Gastrocnemius medialis (tissue), 4 donors: ENCODE data around the gene KCND3. TPM values are rescaled to one million over a fixed set of nuclear protein-coding genes. Genes with fewer than 3 reads are reported as not detected.
A peak's percentile ranks its signal among the peaks of the same experiment; 100 is the strongest.

ENCODE experiments used
- ATAC-seq, 2 donors: fragments of 150-250 bp; one replicate each; pipeline ENCODE4 v1.9.1; 2016
- DNase-seq, 2 donors: peaks; one replicate each; pipeline ENCODE4 v3.0.0-alpha.2; 2019
- H3K27ac ChIP-seq, 4 donors: fragments of 200-600 bp; sonication (generic); 1 replicate in 1 of 4; 2 replicates in 3 of 4; pipeline ENCODE4 v1.5.1; 2016 to 2018; ENCODE audit warnings: mild to moderate bottlenecking in 2 of 4, moderate library complexity in 1 of 4
- H3K27me3 ChIP-seq, 3 donors: fragments of 200-600 bp; sonication (generic) in 2 of 3; 1 replicate in 1 of 3; 2 replicates in 2 of 3; pipeline versions ENCODE4 v1.5.1 to v1.6.0; 2016 to 2019; ENCODE audit warnings: mild to moderate bottlenecking in 1 of 3, moderate library complexity in 1 of 3
- H3K36me3 ChIP-seq, 2 donors: fragments of 200-600 bp; sonication (generic) in 1 of 2; one replicate each; pipeline ENCODE4 v1.5.1; 2017 to 2018
- H3K4me1 ChIP-seq, 2 donors: fragments of 200-600 bp; sonication (generic) in 1 of 2; one replicate each; pipeline ENCODE4 v1.5.1; 2016 to 2017; ENCODE audit warnings: mild to moderate bottlenecking in 2 of 2
- H3K4me3 ChIP-seq, 4 donors: fragments of 200-600 bp; sonication (generic) in 3 of 4; 1 replicate in 1 of 4; 2 replicates in 3 of 4; pipeline ENCODE4 v1.5.1; 2016 to 2019; ENCODE audit warnings: mild to moderate bottlenecking in 2 of 4
- H3K9me3 ChIP-seq, 3 donors: fragments of 200-600 bp; sonication (generic) in 2 of 3; 1 replicate in 1 of 3; 2 replicates in 2 of 3; pipeline ENCODE4 v1.5.1; 2016 to 2019
- POLR2A ChIP-seq, 2 donors: fragments of 450-650 bp; IDR thresholded peaks; one replicate each; pipeline ENCODE4 v1.6.1; 2017; ENCODE audit warnings: antibody characterized with exemption in 2 of 2, mild to moderate bottlenecking in 2 of 2, moderate library complexity in 2 of 2
- in situ Hi-C, 4 donors: fragments of 200-750 bp; cut with MboI; loops; one replicate each; pipeline versions ENCODE4 v1.15.0 to v1.8.0; 2017; ENCODE audit warnings: low sequenced_read_pairs in 4 of 4
- intact Hi-C: fragments of 100-400 bp; cut with DNase I; formaldehyde crosslinking; loops from one replicate; pipeline ENCODE4 v1.15.1; 2023; ENCODE audit warnings: low total_unique reads
- total RNA-seq, 4 donors: library from RNA; depleted of rRNA; stranded (reverse); fragments of >200 nt; gene quantifications; one replicate each; pipeline versions ENCODE4 v1.1.0 to v1.2.3, GENCODE V29; 2016
- TF ChIP-seq, protein P1 (sequence below), 5 experiments: fragments of 450-650 bp in 3 of 5; fragments of 200-600 bp in 2 of 5; sonication (generic) in 2 of 5; IDR thresholded peaks in 4 of 5; conservative IDR thresholded peaks in 1 of 5; 1 replicate in 4 of 5; 2 replicates in 1 of 5; pipeline ENCODE4 v1.5.1; 2016 to 2019; ENCODE audit warnings: antibody characterized with exemption in 5 of 5, mild to moderate bottlenecking in 3 of 5, moderate library complexity in 3 of 5

KCND3 gene
- total RNA-seq, 4 donors from 2014 or later: 1.2 to 2.6 (median 1.5) TPM

DNA sequence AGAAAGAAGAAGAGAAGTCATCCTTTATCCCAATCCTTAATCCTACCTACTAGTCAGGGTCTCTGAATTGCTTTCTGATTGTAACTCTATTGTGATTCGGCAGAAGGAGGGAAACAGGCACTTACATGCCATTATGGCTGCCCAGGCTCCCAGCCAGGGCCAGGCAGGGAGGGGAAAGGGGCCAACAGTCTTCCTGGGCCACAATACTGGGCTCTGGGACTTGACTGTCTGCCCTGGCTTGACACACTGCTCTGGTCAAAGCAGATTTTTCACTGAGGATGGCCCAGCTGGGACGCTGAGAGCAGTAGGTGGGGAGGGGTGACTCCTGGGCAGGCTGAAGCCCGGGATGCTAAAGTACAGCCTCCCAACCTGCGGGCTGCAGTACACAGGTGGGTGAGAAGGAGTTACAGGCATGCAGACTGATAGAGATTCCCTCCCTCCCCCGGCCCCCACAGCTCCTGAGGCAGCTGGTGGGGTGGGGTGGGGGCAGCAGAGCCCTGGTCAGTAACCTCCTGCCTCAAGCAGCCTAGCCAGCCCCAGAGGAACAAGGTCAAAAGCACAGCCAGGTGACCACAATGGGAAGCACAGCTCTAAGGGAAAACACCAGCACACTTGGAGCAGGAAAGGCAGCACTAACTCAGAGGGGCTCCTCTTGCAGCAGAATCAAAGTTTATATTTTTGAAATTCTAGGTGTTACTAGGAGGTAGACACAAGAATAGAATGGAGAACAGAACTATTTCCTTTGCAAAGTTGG, 25.3 kb downstream of the KCND3 start:
- DNase-seq: no peak
- Histone ChIP-seq H3K9me3 (no peaks in the 10 kb centered on the region), H3K36me3 (no peaks in the 10 kb centered on the region), H3K27me3 (no peaks in the 10 kb centered on the region), H3K27ac (no peak overlapping the region), H3K4me1 (peaks cover 19 to 53% of the 10 kb centered on the region in 2 donors), H3K4me3 (no peak overlapping the region)
- intact Hi-C loops (no loop called here), in situ Hi-C loops (no loop called here)
- no peak for TF ChIP-seq POLR2A (IDR thresholded peaks at IDR 0.05)
- TF ChIP-seq, protein P1, sequence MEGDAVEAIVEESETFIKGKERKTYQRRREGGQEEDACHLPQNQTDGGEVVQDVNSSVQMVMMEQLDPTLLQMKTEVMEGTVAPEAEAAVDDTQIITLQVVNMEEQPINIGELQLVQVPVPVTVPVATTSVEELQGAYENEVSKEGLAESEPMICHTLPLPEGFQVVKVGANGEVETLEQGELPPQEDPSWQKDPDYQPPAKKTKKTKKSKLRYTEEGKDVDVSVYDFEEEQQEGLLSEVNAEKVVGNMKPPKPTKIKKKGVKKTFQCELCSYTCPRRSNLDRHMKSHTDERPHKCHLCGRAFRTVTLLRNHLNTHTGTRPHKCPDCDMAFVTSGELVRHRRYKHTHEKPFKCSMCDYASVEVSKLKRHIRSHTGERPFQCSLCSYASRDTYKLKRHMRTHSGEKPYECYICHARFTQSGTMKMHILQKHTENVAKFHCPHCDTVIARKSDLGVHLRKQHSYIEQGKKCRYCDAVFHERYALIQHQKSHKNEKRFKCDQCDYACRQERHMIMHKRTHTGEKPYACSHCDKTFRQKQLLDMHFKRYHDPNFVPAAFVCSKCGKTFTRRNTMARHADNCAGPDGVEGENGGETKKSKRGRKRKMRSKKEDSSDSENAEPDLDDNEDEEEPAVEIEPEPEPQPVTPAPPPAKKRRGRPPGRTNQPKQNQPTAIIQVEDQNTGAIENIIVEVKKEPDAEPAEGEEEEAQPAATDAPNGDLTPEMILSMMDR (IDR thresholded peaks at IDR 0.05 in 4 of 5, conservative IDR thresholded peaks at IDR 0.05 in 1 of 5): no peak
- ATAC-seq: no peak

DNA sequence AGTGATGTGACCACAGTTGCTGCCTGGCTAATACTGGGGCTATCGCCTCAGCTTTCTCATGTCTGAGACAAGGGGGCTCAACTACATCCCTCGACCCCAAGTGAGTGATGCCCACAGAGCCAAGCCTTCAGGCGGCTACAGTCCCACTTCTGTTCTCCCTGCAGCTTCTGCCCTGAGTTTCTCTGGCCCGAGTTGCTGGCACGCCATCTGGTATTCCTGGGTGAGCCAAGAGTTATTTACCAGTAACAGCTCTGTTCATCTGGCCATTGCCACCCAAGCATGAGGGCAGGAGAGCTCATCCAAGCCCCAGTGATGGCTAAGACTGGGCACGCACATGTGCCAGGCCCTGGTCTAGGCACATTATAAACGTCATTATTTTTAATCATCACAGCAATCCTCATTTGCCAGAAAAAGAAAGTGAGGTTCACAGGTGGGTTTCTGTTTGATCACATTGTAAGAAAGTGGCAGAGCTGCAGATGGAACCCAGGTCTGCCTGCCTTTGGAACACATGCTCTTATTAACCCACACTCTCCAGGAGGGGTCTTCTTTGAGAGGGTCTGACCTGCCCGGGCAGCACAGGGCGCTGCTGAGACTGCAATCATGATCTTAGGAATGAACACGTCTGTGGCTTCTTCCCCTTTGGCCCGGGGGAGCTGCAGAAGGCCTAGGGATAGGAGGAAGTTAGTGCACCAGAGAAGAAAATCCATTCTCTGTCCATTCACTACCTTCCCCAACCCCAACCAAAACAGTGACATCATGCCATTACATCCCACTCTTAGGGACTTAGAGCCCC, 27.5 kb downstream of the KCND3 start:
- in situ Hi-C loops: no loop called here

DNA sequence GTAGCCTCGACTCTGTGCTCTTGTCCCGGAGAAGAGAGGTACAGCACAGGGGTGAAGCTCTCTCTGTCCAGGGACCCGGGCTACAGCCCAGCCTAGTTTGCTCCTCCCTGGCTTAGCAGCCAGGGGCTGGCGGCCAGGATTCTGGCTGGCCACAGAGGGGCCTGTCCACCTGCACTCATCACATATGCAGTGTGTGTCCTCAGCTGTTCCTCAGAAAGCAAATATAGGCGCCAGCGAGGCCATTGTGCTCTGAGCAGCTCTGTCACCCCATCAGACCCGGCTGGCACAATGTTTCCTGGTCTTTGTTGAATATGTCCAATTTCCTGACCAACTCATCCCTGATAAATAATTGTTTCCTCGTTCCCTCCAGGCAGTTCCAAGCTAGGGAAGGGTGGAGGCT, 28.5 kb downstream of the KCND3 start:
- DNase-seq: no peak
- no peaks in the 10 kb centered on the region for H3K27me3 ChIP-seq
- peaks cover 23 to 45% of the 10 kb centered on the region in 2 donors for H3K4me1 ChIP-seq
- in situ Hi-C loops (no loop called here), intact Hi-C loops (no loop called here)
- no peak overlapping the region for H3K4me3 ChIP-seq
- H3K36me3 ChIP-seq: no peaks in the 10 kb centered on the region
- TF ChIP-seq, protein P1 (IDR thresholded peaks at IDR 0.05 in 4 of 5, conservative IDR thresholded peaks at IDR 0.05 in 1 of 5): no peak
- TF ChIP-seq POLR2A (IDR thresholded peaks at IDR 0.05): no peak
- no peak for ATAC-seq
- no peaks in the 10 kb centered on the region for H3K9me3 ChIP-seq
- peak overlapping the region in 1 of 4 donors; percentile 20 for H3K27ac ChIP-seq

More for the DNA sequence above, 27.5 kb downstream of the KCND3 start:
- Histone ChIP-seq H3K4me1 (peaks cover 19 to 46% of the 10 kb centered on the region in 2 donors), H3K27me3 (no peaks in the 10 kb centered on the region), H3K27ac (peak overlapping the region in 1 of 4 donors; percentile 53), H3K9me3 (no peaks in the 10 kb centered on the region), H3K36me3 (no peaks in the 10 kb centered on the region), H3K4me3 (no peak overlapping the region)
- TF ChIP-seq POLR2A (IDR thresholded peaks at IDR 0.05): no peak
- TF ChIP-seq, protein P1 (IDR thresholded peaks at IDR 0.05 in 4 of 5, conservative IDR thresholded peaks at IDR 0.05 in 1 of 5): no peak
- peak in 1 of 2 donors; percentile 63 for ATAC-seq
- intact Hi-C loops: no loop called here
- DNase-seq: peak in 1 of 2 donors; percentile 26

DNA sequence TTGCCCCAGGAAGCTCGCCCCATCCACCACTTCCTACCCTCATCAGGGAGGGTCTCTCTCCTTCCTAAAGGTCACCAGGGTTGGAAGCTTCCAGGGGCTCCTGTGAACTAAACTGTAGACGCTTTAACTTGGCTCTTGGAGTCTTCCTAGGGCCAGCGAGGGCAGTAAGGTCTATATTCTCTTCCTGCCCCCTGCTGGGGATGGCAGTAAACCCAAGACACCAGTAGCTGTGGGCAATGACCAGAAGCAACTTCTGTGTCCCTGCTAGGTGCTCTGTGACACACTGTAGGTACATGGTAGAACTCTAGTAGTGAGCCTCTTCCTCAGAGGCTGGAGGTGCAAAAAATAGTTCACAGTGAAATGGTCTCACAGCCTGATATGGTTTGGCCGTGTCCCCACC, 30.0 kb downstream of the KCND3 start:
- TF ChIP-seq, protein P1 (IDR thresholded peaks at IDR 0.05 in 4 of 5, conservative IDR thresholded peaks at IDR 0.05 in 1 of 5): peak in 3 of 5 experiments; percentile 14 to 32 (median 27)
- no peak for TF ChIP-seq POLR2A (IDR thresholded peaks at IDR 0.05)
- in situ Hi-C loops (no loop called here), intact Hi-C loops (loop anchor here (1.0 kb wide), 1 partner anchor 158 kb away; no protein-coding TSS in a partner anchor)
- Histone ChIP-seq H3K4me3 (no peak overlapping the region), H3K9me3 (no peaks in the 10 kb centered on the region), H3K4me1 (peaks cover 23 to 37% of the 10 kb centered on the region in 2 donors), H3K27ac (no peak overlapping the region), H3K27me3 (no peaks in the 10 kb centered on the region), H3K36me3 (no peaks in the 10 kb centered on the region)
- no peak for ATAC-seq
- no peak for DNase-seq
